NCI-H2227 (cell line): ENCODE measurements around the gene AQP12A.
"Not testable (repeated sequence)": the region's sequence is repeated elsewhere in the genome, so short reads cannot be mapped to it uniquely, and the experiment has no call there.

ENCODE experiments used
- DNase-seq: peaks from one replicate; lab custom pipeline; 2025; ENCODE audit not compliant: unreplicated experiment; lab: John Stamatoyannopoulos, UW

The AQP12A gene

DNA sequence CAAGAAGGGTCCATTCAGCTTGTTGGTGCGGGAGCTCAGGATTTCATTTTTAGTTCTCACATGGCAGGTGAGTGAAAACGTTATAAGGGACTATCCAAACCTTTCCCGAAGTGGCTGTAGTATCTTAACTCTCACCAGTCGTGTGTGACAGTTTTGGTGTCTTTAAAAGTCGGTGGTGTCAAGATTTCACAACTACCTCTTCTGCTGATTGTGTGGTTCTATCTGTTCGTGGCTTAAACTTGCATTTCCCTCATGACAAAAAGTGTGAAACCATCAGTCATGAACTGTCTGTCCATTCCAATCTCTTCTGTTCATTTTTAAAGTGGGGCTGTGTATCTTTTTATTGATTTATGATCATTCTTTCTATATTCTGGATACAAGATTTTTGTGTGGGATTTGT is 5.2 kb upstream of the AQP12A start:
- DNase-seq: no peak

DNA sequence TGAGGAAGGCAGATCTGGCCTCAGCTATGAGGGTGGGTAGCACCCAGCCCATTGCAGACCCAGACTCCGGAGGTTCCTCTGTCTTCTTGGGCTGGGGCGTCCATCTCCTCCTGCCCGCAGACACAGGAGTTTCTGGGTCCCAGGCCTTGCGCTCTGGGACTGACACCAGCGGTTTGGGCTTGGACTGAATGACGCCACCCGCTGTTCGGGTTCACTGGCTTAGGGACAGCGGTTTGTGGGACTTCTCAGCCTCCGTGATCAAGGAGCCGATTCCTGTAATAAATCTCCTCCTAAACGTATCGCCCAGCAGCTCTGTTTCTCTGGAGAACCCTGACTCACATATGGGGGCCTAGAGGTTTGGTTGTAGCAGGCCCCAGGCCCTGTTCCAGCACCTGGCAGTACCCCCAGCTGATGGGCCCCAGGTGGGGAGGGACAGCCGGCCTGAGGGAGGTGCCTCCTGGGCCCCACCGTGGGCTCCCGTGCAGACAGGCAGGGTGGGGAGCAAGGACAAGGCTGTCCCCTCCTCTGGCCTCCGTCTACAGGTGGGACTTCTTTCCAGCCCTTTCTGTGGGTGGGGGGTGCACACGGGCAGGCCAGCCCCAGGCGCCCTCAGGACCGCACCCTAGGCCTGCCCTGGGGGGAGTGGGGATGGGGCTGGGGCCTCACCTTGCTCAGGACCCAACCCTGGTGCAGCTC is 4.5 kb upstream of the AQP12A start:
- DNase-seq: no peak

DNA sequence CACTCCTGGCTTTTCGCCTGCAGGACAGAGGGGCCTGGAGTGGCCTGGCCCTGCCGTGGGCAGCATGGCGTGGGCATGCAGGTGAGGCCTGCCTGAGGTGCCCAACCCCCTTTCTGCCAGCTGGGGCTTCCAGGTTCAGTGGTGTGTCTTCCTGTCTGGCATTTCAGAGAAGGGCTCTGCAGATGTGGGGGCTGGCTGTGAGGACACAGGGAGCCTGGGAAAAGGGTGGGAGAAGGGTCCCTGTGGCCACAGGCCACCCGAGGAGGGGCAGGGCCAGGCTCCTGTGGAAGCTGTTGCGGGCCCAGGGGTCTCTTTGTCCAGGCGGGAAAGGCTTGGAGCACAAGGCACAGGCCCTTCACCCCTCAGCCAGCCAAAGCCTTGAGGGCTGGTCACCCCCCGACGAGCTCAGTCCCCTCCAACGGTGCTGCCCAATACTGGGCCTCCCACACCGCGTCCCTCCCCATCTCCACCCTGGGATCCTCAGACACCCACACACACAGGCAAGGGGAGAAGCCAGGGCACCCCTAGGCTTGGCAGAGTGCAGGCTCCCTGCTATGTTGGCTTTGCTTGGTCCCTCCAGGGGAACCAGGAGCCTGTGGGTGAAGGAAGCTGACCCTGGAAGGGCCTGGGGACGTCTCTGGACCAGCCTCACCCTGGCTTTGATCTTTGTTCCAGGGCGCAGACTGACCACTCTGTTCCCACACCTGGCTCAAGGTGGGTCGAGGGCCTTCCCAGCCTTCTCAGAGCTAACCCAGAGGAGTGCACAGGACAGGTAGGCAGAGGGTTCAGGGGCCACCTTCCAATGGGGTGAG is 3.7 kb upstream of the AQP12A start:
- no peak for DNase-seq

DNA sequence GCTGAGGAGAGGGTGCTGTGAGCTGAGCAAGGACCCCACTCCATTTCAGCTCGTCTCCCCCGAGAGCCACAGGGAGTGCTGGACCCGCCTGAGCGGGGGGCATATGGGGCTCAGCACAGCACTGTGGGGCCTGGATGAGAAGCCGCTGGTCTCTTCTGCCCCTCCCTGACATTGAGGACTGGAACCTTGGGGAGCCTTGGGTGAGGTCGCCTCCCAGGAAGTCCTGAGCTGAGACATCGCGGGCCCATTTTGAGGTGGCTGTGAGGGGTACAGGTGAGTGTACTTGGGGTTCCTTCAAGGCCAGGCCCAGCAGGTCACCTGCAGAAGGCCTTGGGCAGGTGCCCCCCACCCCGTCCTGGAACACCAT is 3.1 kb upstream of the AQP12A start:
- DNase-seq: no peak

GRCh38 chr2:240689975-240690374 is 1.7 kb upstream of the AQP12A start:
- no peak for DNase-seq

- DNase-seq: not testable (repeated sequence)
Measured at GRCh38 chr2:240690421-240691074, 1.1 kb upstream of the AQP12A start.

GRCh38 chr2:240691075-240691427 is 615 bp upstream of the AQP12A start:
- DNase-seq: not testable (repeated sequence)

DNA sequence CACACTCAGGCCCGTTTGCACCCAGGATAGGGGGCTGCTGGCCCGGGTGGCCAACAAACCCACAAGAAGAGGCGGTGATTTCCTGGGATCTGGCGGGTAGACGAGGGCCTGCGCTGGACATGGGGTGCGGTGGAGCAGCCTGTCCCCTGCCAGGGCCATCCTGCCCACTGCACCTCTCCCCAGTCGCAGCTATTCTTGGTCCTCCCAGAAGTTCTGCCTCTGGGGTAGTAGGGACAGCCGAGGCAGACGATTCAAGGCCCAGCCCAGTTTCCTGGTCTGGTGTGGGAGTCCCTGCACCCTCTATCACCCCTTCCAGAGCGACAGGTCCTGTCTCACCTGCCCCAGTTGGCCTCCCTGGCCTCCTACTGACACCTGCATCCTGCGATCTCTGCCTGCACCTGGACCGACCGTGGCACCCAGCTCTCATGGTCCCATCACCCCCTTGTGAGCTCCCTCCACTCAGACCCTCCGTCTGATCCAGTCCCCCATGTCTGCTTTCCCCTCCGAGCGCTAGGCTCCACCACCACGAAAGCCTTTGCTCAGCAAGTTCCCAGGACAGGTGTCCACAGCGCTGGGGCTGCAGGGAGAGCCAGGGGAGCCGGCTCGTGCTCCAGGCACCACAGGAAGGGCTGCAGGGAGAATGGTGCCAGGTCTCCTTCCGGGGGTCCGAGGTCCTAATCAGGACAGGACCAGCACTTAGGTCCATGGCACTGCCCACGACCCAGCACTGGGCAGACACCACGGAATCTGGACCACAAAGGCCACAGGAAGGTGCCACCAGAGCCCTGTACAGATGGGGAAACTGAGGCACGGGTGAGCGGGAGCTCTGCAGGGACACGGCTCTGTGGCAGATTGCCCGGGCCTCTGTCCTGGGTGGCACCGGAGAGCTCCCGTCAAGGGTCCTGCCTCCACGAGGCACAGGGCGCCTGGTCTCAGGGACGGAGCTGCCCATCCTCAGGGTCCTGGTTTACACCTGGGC is 1.2 kb downstream of the AQP12A start:
- DNase-seq: not testable (repeated sequence)

GRCh38 chr2:240694304-240694703 is 2.6 kb downstream of the AQP12A start:
- not testable (repeated sequence) for DNase-seq

DNA sequence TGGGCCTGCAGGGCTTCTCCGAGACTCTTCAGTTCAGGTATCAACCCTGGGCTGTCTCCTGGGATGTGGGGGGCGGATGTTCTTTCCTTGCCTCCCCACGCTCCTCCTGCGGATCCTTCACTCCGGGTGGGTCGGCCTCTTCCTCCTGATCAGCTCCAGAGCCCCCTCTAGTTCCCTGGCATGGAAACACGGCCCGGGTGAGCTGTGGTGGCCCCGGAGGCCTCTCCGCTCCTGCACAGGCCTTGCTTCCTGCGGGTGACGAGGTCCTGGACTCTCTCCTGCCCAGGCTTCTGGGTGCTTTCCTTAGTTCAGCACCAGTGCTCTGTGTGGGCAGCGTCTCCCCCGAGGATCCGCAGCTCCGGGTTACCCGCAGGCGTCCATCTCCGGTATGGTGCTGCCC is 3.9 kb downstream of the AQP12A start:
- not testable (repeated sequence) for DNase-seq

DNA sequence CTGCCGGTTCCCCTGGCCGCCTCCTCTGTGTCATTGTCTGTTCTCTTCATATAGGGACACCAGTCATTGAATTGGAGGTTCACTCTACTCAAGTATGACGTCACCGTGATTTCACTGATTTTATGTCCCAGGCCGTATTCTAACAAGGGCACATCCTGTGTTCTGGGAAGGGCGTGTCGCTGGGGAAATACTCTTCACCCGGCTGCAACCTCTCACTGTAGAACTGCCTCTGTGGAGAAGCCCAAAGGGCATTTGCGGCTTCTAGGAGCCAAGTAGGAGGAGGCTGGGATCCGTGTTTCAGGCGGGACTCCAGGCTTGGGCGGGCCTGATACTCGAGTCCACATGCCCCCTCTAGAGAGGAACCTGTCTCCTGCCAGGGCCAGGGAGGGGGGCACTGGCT is 4.8 kb downstream of the AQP12A start:
- DNase-seq: not testable (repeated sequence)

DNA sequence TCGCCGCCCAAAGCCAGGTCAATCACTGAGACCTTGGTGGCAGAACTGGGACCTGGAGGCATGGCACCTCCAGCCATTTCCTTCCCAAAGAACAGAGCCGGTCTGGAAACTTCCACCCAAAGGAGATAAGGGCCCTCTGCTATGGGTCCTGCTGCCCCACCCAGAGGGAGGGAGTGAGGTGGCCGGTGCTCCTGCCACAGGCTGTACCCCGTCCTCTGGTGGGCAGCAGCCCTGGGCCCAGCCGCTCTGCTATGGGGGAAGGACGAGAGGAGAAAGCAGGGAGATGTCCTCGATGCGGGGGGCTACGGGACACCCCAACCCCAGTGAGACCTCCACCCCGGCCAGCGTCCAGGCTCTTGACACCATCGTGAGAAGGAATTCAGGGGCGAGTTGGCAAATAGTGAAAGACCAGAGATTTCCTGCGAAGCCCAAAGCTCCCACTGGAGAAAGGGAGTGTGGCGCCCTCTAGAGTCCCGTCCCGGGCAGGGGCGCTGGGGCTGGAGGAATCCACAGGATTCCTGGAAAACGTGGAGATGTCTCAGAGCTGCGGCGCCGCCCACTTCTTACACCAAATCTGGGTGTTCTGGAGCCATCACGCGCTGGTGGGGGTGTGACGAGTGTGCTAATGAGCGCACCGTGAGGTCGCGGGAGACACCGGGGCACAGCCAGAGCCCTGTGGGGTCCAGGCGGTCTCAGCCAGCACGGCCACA is 7.3 kb downstream of the AQP12A start:
- DNase-seq: not testable (repeated sequence)

- not testable (repeated sequence) for DNase-seq
Measured at GRCh38 chr2:240699835-240700234, 8.2 kb downstream of the AQP12A start.

- DNase-seq: not testable (repeated sequence)
Measured at GRCh38 chr2:240700616-240701015, 8.9 kb downstream of the AQP12A start.

DNA sequence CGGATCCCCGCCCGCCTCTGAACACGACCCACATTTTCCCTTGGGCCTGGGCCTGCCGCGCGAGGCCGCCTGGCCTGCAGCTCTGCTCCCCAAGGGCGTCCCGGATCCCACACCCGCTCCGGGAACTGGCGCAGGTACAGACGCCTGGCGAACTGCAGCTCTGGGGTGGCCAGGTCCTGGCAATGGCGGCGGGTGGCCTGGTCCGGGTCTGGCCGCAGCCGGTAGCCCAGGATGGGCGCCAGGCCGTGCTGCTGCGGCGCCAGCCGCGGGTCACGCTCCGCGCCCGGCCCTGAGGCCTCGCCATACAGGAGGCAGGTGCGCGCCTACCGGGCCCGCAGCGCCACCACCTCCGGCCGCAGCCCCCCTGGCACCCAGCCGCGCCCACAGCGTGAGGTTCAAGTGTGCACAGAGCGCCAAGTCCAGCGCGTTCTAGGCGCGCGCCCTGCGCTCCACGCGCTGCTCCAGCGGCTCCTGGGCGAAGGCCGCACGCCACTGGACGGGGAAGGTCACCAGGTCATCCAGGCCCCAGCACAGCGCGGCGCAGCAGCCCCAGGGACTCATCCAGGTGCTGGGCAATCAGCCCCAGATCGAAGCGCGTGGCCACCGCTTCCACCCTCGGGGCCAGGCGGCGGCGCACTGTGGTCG is 9.5 kb downstream of the AQP12A start:
- no peak for DNase-seq

DNA sequence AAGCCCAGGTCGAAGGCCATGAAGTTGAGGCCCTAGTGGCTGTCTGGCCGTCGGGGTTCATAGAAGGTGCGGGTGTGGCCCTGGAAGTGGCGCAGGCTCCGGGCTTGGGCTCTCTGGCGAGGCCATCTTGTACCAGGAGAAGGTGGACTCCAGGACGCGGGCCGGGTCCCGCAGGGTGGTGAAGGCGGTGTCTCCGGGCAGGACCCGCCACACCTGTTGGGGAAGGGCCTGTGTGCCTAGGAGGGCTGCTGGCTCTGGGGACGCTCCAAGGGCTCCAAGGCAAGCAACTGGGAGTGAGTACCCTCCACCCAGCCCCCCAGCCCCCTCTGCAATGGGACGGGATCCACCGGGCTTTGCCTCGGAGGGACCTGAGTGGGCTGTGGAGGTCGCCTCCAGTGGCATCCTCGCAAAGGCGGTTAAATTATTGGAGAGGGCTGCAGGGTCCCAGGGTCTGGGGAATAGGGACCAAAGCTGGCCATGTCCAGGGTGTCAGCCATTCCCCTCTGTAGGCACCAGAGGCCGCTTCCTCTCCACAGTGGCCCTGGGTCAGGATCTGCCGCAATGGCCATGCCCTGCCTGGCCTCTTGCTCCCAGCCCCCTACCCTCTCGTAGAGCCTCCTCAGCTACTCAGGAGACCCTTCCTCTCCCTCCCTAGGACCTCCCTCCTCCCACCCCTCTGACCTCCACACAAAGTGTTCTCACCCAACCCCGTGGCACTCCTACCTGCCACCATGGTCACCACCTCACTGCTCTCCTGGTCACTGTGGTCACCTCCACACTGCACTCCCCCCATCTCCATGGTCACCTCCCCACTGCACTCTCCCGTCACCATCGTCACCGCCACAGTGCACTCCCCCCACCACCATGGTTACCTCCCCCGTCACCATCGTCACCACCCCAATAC is 10.3 kb downstream of the AQP12A start:
- DNase-seq: no peak

DNA sequence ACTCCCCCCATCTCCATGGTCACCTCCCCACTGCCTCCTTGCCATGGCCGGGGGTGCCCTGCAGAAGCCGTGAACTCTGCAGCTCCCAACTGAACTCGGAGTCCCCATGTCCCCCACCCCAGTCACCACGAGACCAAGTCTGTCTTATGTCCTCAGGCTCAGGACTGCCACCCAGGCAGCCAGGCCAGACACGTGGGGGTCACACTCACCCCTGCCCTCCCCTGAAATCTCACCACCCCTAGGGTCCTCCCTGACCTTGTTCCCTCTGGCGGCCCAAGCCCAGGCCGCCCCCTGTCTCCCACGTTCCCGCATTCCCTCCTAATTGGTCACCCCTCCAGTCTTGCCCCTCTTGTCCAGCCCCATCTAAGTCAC is 11.0 kb downstream of the AQP12A start:
- no peak for DNase-seq

DNA sequence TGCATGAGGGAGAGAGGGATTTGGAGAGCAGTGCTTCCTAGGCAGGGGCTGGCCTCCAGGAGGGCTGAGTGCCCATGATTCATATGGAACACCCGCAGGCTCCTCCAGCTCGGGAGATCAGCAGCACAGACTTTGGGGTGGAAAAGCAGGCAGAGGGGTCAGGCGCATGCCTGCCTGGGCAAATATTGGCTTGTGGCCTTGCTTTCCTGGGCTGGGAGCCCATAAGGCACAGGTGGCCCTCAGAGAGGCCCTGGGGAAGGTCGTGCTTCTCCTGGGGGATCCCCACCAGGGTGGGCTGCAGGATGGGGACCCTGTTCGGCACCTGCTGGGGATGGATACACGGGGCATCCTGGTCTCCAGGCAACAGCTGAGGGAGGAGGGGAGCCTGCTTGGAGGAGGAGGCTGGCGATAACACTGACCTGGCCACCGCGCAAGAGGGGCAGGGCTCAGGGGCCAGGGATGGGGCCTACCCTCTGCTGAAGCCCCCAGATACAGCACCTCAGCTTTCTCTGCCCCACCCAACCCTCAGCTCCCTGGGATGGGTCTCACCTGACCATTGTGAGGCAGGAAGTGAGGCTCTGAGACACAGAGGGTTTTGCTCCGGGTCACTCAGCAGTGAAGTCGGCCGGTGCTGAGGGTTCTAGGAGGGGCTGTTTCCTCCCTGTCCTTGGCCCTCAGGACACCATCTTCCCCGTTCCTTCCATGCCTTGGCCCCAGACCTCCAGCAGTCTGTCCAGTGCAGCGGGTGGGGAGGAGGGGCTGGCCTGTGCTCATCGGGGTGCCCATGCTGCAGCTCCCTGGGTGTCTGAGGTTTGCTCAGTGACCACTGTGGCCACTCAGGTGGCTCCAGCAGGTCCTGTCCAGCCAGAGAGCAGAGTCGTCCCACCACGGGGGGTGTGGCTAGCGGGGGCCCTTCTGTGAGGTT is 12.0 kb downstream of the AQP12A start:
- no peak for DNase-seq
